ENCODE data around the gene DNAH17.

The DNAH17 gene

GRCh38 chr17:78595135-78595810, 18.1 kb upstream of the DNAH17 start:
- Mint-ChIP-seq H3K9me3 (no peaks in the 10 kb centered on the region), H3K36me3 (ENCODE audit: low read depth) (no peaks in the 10 kb centered on the region), H3K4me3 (no peak overlapping the region), H3K27me3 (ENCODE audit: low read depth) (peaks cover 8% of the 10 kb centered on the region), H3K27ac (no peak overlapping the region), H3K4me1 (peaks cover 22% of the 10 kb centered on the region)
- TF ChIP-seq CTCF (IDR thresholded peaks at IDR 0.05; ENCODE audit: unreplicated experiment in 3 of 3) = no peak

- H3K27ac Mint-ChIP-seq = no peak overlapping the region
- H3K9me3 Mint-ChIP-seq = no peaks in the 10 kb centered on the region
- H3K4me3 Mint-ChIP-seq = no peak overlapping the region
- no peak for TF ChIP-seq CTCF (IDR thresholded peaks at IDR 0.05; ENCODE audit: unreplicated experiment in 3 of 3)
- peaks cover 8% of the 10 kb centered on the region for H3K4me1 Mint-ChIP-seq
- H3K27me3 Mint-ChIP-seq (ENCODE audit: low read depth) = peaks cover 4% of the 10 kb centered on the region
- no peaks in the 10 kb centered on the region for H3K36me3 Mint-ChIP-seq (ENCODE audit: low read depth)
Measured at GRCh38 chr17:78592991-78593329, 15.8 kb upstream of the DNAH17 start.

GRCh38 chr17:78591263-78591671, 14.1 kb upstream of the DNAH17 start:
- no peak for TF ChIP-seq CTCF (IDR thresholded peaks at IDR 0.05; ENCODE audit: unreplicated experiment in 3 of 3)
- Mint-ChIP-seq H3K36me3 (ENCODE audit: low read depth) (no peaks in the 10 kb centered on the region), H3K9me3 (no peaks in the 10 kb centered on the region), H3K4me1 (no peaks in the 10 kb centered on the region), H3K4me3 (no peak overlapping the region), H3K27me3 (ENCODE audit: low read depth) (peaks cover 4% of the 10 kb centered on the region), H3K27ac (no peak overlapping the region)

GRCh38 chr17:78589885-78590284, 12.7 kb upstream of the DNAH17 start:
- H3K36me3 Mint-ChIP-seq (ENCODE audit: low read depth) = no peaks in the 10 kb centered on the region
- no peak overlapping the region for H3K27ac Mint-ChIP-seq
- H3K4me1 Mint-ChIP-seq = peaks cover 7% of the 10 kb centered on the region
- no peaks in the 10 kb centered on the region for H3K9me3 Mint-ChIP-seq
- H3K4me3 Mint-ChIP-seq = no peak overlapping the region
- peaks cover 7% of the 10 kb centered on the region for H3K27me3 Mint-ChIP-seq (ENCODE audit: low read depth)
- TF ChIP-seq CTCF (IDR thresholded peaks at IDR 0.05; ENCODE audit: unreplicated experiment in 3 of 3) = no peak

GRCh38 chr17:78589031-78589675, 12.0 kb upstream of the DNAH17 start:
- Mint-ChIP-seq H3K4me3 (no peak overlapping the region), H3K36me3 (ENCODE audit: low read depth) (no peaks in the 10 kb centered on the region), H3K27ac (no peak overlapping the region), H3K27me3 (ENCODE audit: low read depth) (peaks cover 11% of the 10 kb centered on the region), H3K4me1 (peaks cover 7% of the 10 kb centered on the region), H3K9me3 (no peaks in the 10 kb centered on the region)
- no peak for TF ChIP-seq CTCF (IDR thresholded peaks at IDR 0.05; ENCODE audit: unreplicated experiment in 3 of 3)
